LNCaP clone FGC (cell line): ENCODE measurements around the gene STXBP5.

Source experiments
- DNase-seq: peaks from one replicate; pipeline ENCODE4 v3.0.0-alpha.2; 2011; ENCODE audit warnings: low read depth
- H3K4me3 ChIP-seq: 2 replicates; pipeline ENCODE4 v1.5.1; 2011; ENCODE audit warnings: mild to moderate bottlenecking, low read depth, low read length, control low read depth
- TF ChIP-seq, protein P1 (sequence below): IDR thresholded peaks from 2 replicates; pipeline ENCODE4 v1.5.1; 2012; ENCODE audit warnings: mild to moderate bottlenecking; ENCODE audit not compliant: control insufficient read depth, insufficient read depth; ENCODE audit errors: extremely low read depth

The STXBP5 gene

DNA sequence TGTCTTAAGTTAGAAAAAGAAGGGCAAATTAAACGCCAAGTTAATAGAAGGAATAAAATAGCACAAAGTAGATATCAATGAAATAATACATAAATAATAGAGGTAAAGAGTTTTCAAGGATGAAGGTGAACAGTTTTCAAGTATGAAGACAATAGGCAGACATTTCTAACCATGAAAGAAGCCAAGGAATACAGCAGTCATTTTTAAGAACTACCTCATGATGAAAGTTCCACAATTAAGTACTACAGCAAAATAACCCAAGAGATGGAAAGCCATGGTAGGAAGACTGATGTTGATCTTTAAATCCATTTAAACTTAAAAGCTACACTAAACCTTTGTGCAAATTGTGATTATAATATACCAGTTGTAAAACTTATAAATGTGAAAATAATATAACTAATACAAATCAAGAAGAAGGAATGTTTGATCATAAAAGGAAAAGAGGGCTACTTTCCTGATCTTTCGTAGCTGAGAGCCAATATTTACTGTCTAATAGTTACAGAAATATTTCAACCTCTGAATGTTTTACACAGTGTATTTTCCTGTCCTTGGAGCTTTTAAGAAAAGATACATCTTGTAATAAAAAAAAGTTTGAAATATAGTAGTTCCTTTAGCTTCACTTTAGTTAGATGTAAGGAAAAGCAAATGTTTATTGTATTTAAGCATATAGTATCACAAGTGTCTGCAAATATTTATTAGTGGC lies 143.1 kb downstream of the STXBP5 start:
- no peak for DNase-seq
- TF ChIP-seq, protein P1, sequence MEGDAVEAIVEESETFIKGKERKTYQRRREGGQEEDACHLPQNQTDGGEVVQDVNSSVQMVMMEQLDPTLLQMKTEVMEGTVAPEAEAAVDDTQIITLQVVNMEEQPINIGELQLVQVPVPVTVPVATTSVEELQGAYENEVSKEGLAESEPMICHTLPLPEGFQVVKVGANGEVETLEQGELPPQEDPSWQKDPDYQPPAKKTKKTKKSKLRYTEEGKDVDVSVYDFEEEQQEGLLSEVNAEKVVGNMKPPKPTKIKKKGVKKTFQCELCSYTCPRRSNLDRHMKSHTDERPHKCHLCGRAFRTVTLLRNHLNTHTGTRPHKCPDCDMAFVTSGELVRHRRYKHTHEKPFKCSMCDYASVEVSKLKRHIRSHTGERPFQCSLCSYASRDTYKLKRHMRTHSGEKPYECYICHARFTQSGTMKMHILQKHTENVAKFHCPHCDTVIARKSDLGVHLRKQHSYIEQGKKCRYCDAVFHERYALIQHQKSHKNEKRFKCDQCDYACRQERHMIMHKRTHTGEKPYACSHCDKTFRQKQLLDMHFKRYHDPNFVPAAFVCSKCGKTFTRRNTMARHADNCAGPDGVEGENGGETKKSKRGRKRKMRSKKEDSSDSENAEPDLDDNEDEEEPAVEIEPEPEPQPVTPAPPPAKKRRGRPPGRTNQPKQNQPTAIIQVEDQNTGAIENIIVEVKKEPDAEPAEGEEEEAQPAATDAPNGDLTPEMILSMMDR: no peak
- H3K4me3 ChIP-seq: no peak overlapping the region

DNA sequence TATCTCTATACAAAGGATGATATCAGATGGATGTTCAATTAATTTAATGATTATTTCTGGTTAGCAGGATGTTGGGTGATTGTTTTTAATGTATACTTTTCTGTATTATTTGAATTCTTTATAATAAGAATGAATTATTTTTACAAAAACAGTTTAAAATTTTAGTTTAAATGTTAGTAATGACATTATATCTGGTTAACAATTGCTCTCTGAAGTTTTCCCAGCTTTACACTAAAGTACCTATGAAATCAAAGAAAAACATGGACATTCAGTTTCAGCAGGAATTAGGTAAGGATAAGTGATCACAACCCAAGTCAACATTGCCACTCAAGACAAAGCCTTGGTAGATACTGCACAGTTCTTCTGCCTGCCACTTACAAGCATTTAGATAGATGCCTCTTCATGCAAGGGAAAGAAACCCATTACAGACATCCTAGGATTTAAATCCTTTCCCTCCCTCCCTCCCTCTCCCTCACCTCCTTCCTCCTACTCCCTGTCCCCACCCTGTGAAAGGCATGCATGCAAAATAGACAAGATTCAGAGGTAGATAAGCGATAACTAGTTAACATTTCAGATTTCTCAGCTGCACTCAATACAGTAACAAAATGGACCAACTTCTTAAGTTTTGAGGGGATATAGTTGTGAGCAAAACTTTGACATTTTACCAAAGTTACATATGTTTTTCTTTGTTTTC lies 143.8 kb downstream of the STXBP5 start:
- DNase-seq: no peak
- TF ChIP-seq, protein P1: no peak
- H3K4me3 ChIP-seq: no peak overlapping the region

DNA sequence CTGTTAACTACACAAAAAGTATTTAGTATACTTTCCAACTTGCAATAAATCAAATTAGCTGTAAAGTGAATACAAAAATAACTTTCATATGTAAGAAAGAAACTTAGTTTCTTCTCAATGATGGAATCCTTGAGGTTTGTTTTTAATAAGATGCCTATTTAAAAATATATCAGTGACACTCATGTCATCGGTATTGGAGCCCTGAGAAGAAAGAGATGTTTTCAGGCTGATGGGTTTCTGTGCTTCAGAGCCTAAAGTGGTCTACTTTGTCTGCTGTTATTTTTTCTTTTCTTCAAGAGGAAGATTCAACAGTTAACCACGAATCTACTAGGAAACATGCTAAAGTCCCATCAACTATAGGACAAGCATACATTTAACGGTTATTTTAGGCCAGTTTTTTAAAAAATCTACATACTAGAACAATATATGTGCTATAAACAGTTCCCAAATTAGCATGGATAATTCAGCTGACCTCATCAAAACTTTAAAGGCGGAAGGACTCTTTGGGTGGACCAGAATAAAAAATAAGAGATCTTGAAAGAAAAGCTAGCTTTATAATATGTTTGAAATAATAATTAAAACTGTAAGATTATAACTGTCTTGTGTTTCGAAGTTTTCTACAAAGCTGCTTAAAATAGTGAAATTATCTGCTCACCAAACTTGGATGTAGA lies 157.2 kb downstream of the STXBP5 start:
- no peak for DNase-seq
- TF ChIP-seq, protein P1: no peak

DNA sequence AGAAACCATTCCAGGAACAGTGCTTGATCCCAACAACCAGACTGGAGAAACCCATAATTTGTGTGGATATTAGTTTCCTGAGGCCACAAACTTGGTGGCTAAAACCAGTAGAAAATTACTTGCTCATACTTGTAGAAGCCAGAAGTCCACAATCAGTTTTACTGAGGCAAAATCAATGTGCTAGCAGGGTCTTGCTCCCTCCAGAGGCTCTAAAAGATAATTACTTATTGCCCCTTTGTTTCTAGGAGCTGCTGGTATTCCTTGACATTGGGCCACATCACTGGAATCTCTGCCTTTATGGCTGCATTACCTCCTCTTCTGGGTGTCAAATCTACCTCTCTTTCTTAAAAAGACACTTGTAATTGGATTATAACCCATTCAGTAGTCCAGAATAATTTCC lies 162.1 kb downstream of the STXBP5 start:
- TF ChIP-seq, protein P1: no peak
- H3K4me3 ChIP-seq: no peak overlapping the region
- no peak for DNase-seq

More for the DNA sequence above, 157.2 kb downstream of the STXBP5 start:
- H3K4me3 ChIP-seq: no peak overlapping the region

DNA sequence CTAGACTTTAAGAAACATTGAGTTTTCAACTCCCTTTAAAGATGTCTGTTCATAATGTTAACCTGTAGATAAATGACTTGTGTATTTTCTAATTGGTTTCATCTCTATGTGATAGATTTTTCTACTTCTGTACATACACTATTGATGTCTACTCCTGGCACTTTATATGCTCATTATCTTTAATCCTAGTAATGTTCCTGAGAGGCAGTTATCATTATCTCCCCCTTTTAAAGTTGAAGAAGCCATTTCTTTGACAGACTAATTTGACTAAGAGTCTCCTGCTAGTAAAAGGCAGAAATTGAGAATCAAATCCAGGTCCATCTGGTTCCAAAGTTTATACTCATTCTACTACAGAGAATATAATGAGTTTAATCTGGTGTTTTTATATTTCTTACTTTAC lies 167.1 kb downstream of the STXBP5 start:
- TF ChIP-seq, protein P1: no peak
- H3K4me3 ChIP-seq: no peak overlapping the region
- DNase-seq: no peak

DNA sequence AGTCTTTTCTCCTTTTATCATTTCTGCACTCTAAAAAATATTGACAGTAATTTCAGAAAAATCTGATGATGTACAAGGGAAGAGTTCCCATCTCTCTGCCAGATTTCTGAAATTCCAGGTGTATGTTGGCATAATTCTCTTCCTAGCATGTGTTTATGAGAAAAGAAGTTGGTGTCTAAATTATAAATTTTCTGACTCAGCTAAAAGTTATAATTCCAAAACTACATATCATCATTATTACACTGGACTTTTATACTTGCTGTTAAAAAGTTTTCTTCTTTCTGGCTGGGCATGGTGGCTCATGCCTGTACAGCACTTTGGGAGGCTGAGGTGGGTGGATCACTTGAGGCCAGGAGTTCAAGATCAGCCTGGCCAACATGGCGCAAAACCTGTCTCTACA lies 168.6 kb downstream of the STXBP5 start:
- no peak overlapping the region for H3K4me3 ChIP-seq
- TF ChIP-seq, protein P1: no peak
- no peak for DNase-seq
